Neural progenitor cell (in vitro differentiated cells): ENCODE data around the gene BTBD10. TPM values are rescaled to one million over a fixed set of nuclear protein-coding genes. Genes with fewer than 3 reads are reported as not detected.

Experiments
- DNase-seq: peaks from one replicate; pipeline ENCODE4 v3.0.0-alpha.2; 2016; ENCODE audit warnings: low spot score
- H2AFZ ChIP-seq: fragments of 200-600 bp; sonication (generic); replicated peaks from 2 replicates; pipeline ENCODE4 v1.6.1; 2016; ENCODE audit warnings: antibody characterized with exemption
- H3F3A ChIP-seq: fragments of 200-600 bp; sonication (generic); 2 replicates; pipeline ENCODE4 v1.6.1; 2016; ENCODE audit warnings: antibody characterized with exemption, low read depth
- H3K27ac ChIP-seq: fragments of 200-600 bp; sonication (generic); 2 replicates; pipeline ENCODE4 v1.5.1; 2016; ENCODE audit warnings: mild to moderate bottlenecking
- H3K27me3 ChIP-seq: fragments of 200-600 bp; sonication (generic); 2 replicates; pipeline ENCODE4 v1.6.1; 2016; ENCODE audit warnings: mild to moderate bottlenecking, moderate library complexity
- H3K36me3 ChIP-seq: fragments of 200-600 bp; sonication (generic); 2 replicates; pipeline ENCODE4 v1.5.1; 2016
- H3K4me1 ChIP-seq: fragments of 200-600 bp; sonication (generic); 2 replicates; pipeline ENCODE4 v1.6.1; 2016; ENCODE audit warnings: mixed run types
- H3K4me2 ChIP-seq: fragments of 200-600 bp; sonication (generic); 2 replicates; pipeline ENCODE4 v1.6.1; 2016
- H3K4me3 ChIP-seq: fragments of 200-600 bp; sonication (generic); 2 replicates; pipeline ENCODE4 v1.5.1; 2016
- H3K79me2 ChIP-seq: fragments of 200-600 bp; sonication (generic); 2 replicates; pipeline ENCODE4 v1.6.1; 2016; ENCODE audit warnings: low read depth
- H3K9ac ChIP-seq: fragments of 200-600 bp; sonication (generic); 2 replicates; pipeline ENCODE4 v1.6.1; 2016
- H3K9me3 ChIP-seq: fragments of 200-600 bp; sonication (generic); 2 replicates; pipeline ENCODE4 v1.5.1; 2016; ENCODE audit warnings: low read depth
- H4K20me1 ChIP-seq: fragments of 200-600 bp; sonication (generic); 2 replicates; pipeline ENCODE4 v1.6.1; 2016; ENCODE audit warnings: low read depth
- H3K27ac Mint-ChIP-seq: 3 replicates; pipeline ENCODE4 v1.8.0; 2021; ENCODE audit warnings: mixed read lengths
- H3K27me3 Mint-ChIP-seq: 2 replicates; pipeline ENCODE4 v1.8.0; 2022; ENCODE audit warnings: low read depth, mild to moderate bottlenecking, inconsistent platforms, moderate library complexity, mixed read lengths; ENCODE audit not compliant: insufficient read depth
- H3K36me3 Mint-ChIP-seq: 3 replicates; pipeline ENCODE4 v1.8.0; 2021; ENCODE audit warnings: mixed read lengths
- H3K4me1 Mint-ChIP-seq: 3 replicates; pipeline ENCODE4 v1.8.0; 2021; ENCODE audit warnings: mixed read lengths
- H3K4me3 Mint-ChIP-seq: 3 replicates; pipeline ENCODE4 v1.8.0; 2021; ENCODE audit warnings: mild to moderate bottlenecking, moderate library complexity, mixed read lengths
- H3K9me3 Mint-ChIP-seq: 3 replicates; pipeline ENCODE4 v1.8.0; 2020; ENCODE audit warnings: mixed read lengths
- EZH2 ChIP-seq: fragments of 200-600 bp; sonication (generic); IDR thresholded peaks from 2 replicates; pipeline ENCODE4 v1.6.1; 2017; ENCODE audit warnings: antibody characterized with exemption, mild to moderate bottlenecking, moderate library complexity
- EZH2phosphoT487 ChIP-seq: fragments of 200-600 bp; sonication (generic); IDR thresholded peaks from 2 replicates; pipeline ENCODE4 v1.6.1; 2017; ENCODE audit warnings: antibody characterized with exemption
- total RNA-seq: library from RNA; depleted of rRNA; stranded (reverse); fragments of >200 nt; gene quantifications from 2 replicates; pipeline ENCODE4 v1.2.3, GENCODE V29; 2015; ENCODE audit warnings: low replicate concordance
- TF ChIP-seq, protein P1 (sequence below): fragments of 200-600 bp; sonication (generic); IDR thresholded peaks from 2 replicates; pipeline ENCODE4 v1.5.1; 2017; ENCODE audit warnings: antibody characterized with exemption, mild to moderate bottlenecking

BTBD10 gene
- total RNA-seq, 1 donor from 2014 or later: 59.3 TPM

GRCh38 chr11:13448876-13449275 is 14.1 kb downstream of the BTBD10 start:
- Mint-ChIP-seq H3K27ac (no peak overlapping the region), H3K4me1 (peaks cover 4% of the 10 kb centered on the region), H3K36me3 (peaks cover 9% of the 10 kb centered on the region), H3K4me3 (no peak overlapping the region), H3K27me3 (peaks cover 2% of the 10 kb centered on the region), H3K9me3 (peaks cover 13% of the 10 kb centered on the region)
- H3K4me1 ChIP-seq: peaks cover 14% of the 10 kb centered on the region
- H3K4me2 ChIP-seq: no peak overlapping the region
- no peak for DNase-seq
- H2AFZ ChIP-seq: no peak overlapping the region
- no peaks in the 10 kb centered on the region for H4K20me1 ChIP-seq
- no peak overlapping the region for H3K27ac ChIP-seq
- H3K27me3 ChIP-seq: no peaks in the 10 kb centered on the region
- no peak overlapping the region for H3K4me3 ChIP-seq
- H3F3A ChIP-seq: peaks cover 8% of the 10 kb centered on the region
- no peak overlapping the region for H3K9ac ChIP-seq
- TF ChIP-seq EZH2 (no peak), EZH2phosphoT487 (no peak)
- TF ChIP-seq, protein P1, sequence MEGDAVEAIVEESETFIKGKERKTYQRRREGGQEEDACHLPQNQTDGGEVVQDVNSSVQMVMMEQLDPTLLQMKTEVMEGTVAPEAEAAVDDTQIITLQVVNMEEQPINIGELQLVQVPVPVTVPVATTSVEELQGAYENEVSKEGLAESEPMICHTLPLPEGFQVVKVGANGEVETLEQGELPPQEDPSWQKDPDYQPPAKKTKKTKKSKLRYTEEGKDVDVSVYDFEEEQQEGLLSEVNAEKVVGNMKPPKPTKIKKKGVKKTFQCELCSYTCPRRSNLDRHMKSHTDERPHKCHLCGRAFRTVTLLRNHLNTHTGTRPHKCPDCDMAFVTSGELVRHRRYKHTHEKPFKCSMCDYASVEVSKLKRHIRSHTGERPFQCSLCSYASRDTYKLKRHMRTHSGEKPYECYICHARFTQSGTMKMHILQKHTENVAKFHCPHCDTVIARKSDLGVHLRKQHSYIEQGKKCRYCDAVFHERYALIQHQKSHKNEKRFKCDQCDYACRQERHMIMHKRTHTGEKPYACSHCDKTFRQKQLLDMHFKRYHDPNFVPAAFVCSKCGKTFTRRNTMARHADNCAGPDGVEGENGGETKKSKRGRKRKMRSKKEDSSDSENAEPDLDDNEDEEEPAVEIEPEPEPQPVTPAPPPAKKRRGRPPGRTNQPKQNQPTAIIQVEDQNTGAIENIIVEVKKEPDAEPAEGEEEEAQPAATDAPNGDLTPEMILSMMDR: no peak
- H3K9me3 ChIP-seq: no peaks in the 10 kb centered on the region
- H3K79me2 ChIP-seq: peaks cover 76% of the 10 kb centered on the region
- no peaks in the 10 kb centered on the region for H3K36me3 ChIP-seq

DNA sequence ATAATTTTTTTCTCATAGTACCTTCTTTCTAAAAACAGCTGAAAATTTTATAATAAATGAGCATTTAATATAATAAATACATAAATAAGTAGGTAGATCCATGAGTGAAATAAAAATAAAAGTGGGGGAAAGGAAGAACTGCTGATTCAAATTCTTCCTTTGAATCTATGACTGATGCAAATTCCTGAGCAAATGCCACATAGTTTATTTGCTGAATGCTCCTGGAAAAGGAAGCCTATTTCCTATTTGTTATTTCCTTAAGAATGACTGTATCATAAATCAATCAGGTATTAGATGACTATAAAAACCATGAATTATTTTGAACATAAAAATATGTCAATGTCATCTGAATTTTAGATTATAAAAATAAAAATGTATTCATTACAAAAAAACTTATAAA is 16.6 kb downstream of the BTBD10 start:
- TF ChIP-seq EZH2 (no peak), EZH2phosphoT487 (no peak)
- TF ChIP-seq, protein P1: no peak
- peaks cover 7% of the 10 kb centered on the region for H3K36me3 Mint-ChIP-seq
- H4K20me1 ChIP-seq: no peaks in the 10 kb centered on the region

DNA sequence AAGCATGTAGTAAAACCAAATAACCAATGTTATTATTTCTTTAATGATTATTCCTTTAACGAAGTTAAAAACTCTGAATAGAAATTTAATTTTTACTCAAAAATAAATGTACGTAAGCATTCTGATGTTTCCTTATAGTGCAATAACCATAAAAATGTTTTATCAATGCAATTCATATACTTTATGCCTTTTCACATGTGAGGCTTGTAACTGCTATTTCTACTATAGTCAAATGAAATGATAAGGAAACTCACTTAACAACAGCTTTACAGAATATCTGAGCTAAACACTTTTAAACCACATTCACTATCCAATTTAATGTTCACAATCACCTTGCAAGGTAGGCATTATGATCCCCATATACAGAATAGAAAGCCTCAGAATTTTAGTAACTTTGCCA is 17.4 kb downstream of the BTBD10 start:
- Mint-ChIP-seq H3K9me3 (peaks cover 7% of the 10 kb centered on the region), H3K4me1 (no peaks in the 10 kb centered on the region), H3K27ac (no peak overlapping the region), H3K27me3 (no peaks in the 10 kb centered on the region), H3K36me3 (peaks cover 3% of the 10 kb centered on the region), H3K4me3 (no peak overlapping the region)
- Histone ChIP-seq H3K4me3 (no peak overlapping the region), H3K27ac (no peak overlapping the region), H3K36me3 (no peaks in the 10 kb centered on the region), H4K20me1 (no peaks in the 10 kb centered on the region), H3K27me3 (no peaks in the 10 kb centered on the region), H3K9me3 (no peaks in the 10 kb centered on the region), H2AFZ (no peak overlapping the region), H3F3A (no peaks in the 10 kb centered on the region), H3K9ac (no peak overlapping the region), H3K4me1 (no peaks in the 10 kb centered on the region), H3K79me2 (peaks cover 46% of the 10 kb centered on the region), H3K4me2 (no peak overlapping the region)
- no peak for TF ChIP-seq EZH2phosphoT487
- TF ChIP-seq, protein P1: no peak
- no peak for TF ChIP-seq EZH2
- no peak for DNase-seq

More for the DNA sequence above, 16.6 kb downstream of the BTBD10 start:
- DNase-seq: no peak
- Histone ChIP-seq H3K9ac (no peak overlapping the region), H3K4me2 (no peak overlapping the region), H3K79me2 (peaks cover 53% of the 10 kb centered on the region), H3K27ac (no peak overlapping the region), H3K27me3 (no peaks in the 10 kb centered on the region), H3K4me1 (peaks cover 3% of the 10 kb centered on the region), H2AFZ (no peak overlapping the region), H3K9me3 (no peaks in the 10 kb centered on the region), H3F3A (peaks cover 2% of the 10 kb centered on the region), H3K4me3 (no peak overlapping the region), H3K36me3 (no peaks in the 10 kb centered on the region)
- Mint-ChIP-seq H3K27ac (no peak overlapping the region), H3K4me1 (no peaks in the 10 kb centered on the region), H3K4me3 (no peak overlapping the region), H3K9me3 (peaks cover 11% of the 10 kb centered on the region), H3K27me3 (peaks cover 2% of the 10 kb centered on the region)
